ENCODE measurements around the gene ADAMTSL5.

DNA sequence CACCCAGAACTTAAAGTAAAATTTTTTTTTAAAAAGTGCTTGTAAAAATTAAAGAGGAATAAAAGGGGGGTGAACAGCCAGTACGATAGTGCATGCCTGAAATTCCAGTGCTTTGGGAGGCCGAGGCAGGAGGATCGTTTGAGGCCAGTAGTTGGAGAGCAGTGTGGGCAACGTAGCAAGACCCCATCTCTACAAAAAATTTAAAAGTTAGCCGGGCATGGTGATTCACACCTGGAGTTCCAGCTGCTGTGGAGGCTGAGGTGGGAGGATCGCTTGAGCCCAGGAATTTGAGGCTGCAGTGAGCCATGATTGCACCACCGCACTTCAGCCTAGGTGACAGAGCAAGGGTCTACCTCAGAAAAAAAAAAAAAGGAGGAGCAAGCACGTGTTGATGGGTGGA, 7.8 kb downstream of the ADAMTSL5 start:
- TF ChIP-seq CTCF (IDR thresholded peaks at IDR 0.05) (no peak), POLR2A (IDR thresholded peaks at IDR 0.05) (no peak)
